Ovary (tissue), 1 donor: ENCODE measurements around the gene ACO1.

Experiments
- EP300 ChIP-seq: sonication (generic); formaldehyde crosslinking; IDR thresholded peaks from one replicate; pipeline ENCODE4 v1.6.1; 2017; ENCODE audit warnings: antibody characterized with exemption
- POLR2A ChIP-seq: fragments of 450-650 bp; IDR thresholded peaks from one replicate; pipeline ENCODE4 v1.6.1; 2017; ENCODE audit warnings: antibody characterized with exemption, mild to moderate bottlenecking, moderate library complexity

- TF ChIP-seq POLR2A, result no peak
- TF ChIP-seq EP300, result no peak
Measured at GRCh38 chr9:32503008-32503407, 118.6 kb downstream of the ACO1 start.
